Measurements from ENCODE around the gene PSMD5.

The PSMD5 gene

DNA sequence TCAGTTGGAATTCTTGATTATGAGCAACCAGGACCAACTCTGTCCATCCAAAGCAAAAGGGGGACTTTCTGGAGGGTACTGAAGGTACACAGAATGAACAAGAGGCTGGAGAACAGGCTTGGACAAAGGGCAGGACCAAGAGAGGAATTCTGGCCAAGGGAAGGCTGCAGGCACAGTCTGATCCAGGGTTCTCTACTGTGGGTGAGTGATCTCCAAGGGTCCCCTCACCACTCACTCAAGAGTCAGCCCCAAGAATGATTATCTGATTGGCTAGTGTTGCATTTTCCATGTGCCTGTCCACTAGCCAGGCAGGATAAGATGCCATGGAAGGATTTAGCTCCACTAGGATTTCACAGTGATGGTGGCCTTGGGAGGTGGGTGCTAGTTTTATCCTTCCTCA lies 45.9 kb upstream of the PSMD5 start:
- H3K4me3 ChIP-seq (ENCODE audit: low read depth, low read length) = no peak overlapping the region
- no peak for TF ChIP-seq CTCF (IDR thresholded peaks at IDR 0.05; ENCODE audit: insufficient read depth, low read depth, low read length, missing control alignments)
- no peak for DNase-seq (ENCODE audit: low read depth)

- no peak overlapping the region for H3K4me3 ChIP-seq (ENCODE audit: low read depth, low read length)
- DNase-seq (ENCODE audit: low read depth) = no peak
- no peak for TF ChIP-seq CTCF (IDR thresholded peaks at IDR 0.05; ENCODE audit: insufficient read depth, low read depth, low read length, missing control alignments)
These were observed 43.8 kb upstream of the PSMD5 start for GRCh38 chr9:120886490-120886967.

DNA sequence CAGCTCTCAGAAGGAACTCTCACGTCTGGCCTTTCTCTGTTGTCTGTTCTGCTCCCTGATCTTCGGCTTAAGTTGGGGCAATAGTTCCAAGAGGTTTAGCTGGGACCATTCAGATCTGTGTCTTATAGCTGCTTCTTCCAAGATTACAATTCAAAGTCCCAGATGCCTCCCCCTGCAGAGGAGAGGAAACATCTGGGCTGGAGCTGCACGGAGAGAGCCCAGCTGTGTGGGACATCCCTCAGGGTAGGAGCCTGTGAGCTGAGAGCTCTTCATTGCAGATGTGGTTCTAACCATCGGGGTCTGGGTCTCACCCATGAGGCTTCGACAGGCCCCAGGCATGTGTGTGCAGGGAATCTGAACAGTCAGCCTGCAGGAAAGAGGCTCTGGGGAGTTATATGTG lies 43.2 kb upstream of the PSMD5 start:
- TF ChIP-seq CTCF (IDR thresholded peaks at IDR 0.05; ENCODE audit: insufficient read depth, low read depth, low read length, missing control alignments) = no peak
- DNase-seq (ENCODE audit: low read depth) = no peak
- no peak overlapping the region for H3K4me3 ChIP-seq (ENCODE audit: low read depth, low read length)

- no peak for DNase-seq (ENCODE audit: low read depth)
- TF ChIP-seq CTCF (IDR thresholded peaks at IDR 0.05; ENCODE audit: insufficient read depth, low read depth, low read length, missing control alignments) = no peak
- H3K4me3 ChIP-seq (ENCODE audit: low read depth, low read length) = no peak overlapping the region
These were observed 42.7 kb upstream of the PSMD5 start for GRCh38 chr9:120885457-120885856.

GRCh38 chr9:120883608-120883996 lies 40.9 kb upstream of the PSMD5 start:
- no peak for TF ChIP-seq CTCF (IDR thresholded peaks at IDR 0.05; ENCODE audit: insufficient read depth, low read depth, low read length, missing control alignments)
- H3K4me3 ChIP-seq (ENCODE audit: low read depth, low read length) = no peak overlapping the region
- no peak for DNase-seq (ENCODE audit: low read depth)

DNA sequence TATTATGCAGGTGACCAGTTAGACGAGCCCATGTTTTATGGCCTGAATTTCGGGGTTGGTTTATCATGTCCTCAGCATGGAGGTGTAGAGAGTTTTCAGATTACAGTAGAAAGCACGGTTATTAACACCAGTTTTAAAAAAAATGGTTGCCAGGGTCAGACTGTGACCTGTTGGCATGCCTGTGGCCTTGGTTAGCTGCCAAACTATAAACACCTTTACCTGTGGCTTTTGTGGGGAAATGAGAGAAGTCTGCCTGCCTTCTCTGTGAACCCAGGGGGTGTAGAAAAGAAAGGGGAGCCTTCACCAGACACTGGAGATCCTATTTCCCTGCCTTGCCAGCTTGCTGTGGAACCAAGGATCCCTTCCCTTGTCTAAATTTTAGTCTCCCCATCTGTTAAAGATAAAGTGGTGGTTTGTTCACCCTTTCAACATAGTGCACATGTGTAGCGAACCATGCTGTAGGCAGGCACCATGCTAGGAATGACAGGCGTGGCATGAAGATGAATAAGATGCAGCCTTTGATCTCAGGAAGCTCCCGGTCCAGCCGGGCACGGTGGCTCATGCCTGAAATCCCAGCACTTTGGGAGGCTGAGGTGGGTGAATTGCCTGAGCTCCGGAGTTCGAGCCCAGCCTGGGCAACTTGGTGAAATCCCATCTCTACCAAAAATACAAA lies 40.3 kb upstream of the PSMD5 start:
- no peak for TF ChIP-seq CTCF (IDR thresholded peaks at IDR 0.05; ENCODE audit: insufficient read depth, low read depth, low read length, missing control alignments)
- H3K4me3 ChIP-seq (ENCODE audit: low read depth, low read length) = no peak overlapping the region
- DNase-seq (ENCODE audit: low read depth) = no peak

DNA sequence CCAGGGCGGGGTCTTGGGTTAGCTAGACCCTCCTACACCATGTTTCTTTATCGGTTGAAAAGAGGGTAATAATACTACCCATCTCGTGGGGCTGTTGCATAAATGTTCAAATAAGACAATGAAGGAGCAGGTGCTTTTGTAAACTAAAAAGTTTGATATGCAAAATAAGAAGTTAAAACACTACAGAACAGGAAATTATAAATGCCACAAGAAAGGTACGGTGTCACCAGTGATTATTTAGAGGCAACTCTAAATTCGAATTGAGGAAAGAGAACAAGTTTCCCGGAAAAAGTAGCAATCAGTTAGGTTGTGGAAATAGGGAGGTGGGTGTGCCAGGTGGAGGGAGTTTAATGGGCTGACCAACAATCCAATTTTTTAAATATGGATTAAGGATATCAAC lies 36.7 kb upstream of the PSMD5 start:
- TF ChIP-seq CTCF (IDR thresholded peaks at IDR 0.05; ENCODE audit: insufficient read depth, low read depth, low read length, missing control alignments) = no peak
- no peak overlapping the region for H3K4me3 ChIP-seq (ENCODE audit: low read depth, low read length)
- DNase-seq (ENCODE audit: low read depth) = no peak
